Activated CD8-positive, alpha-beta T cell treated with anti-CD3 and anti-CD28 coated beads for 36 hours (primary cell): ENCODE data around the gene CD99. TPM values are rescaled to one million over a fixed set of nuclear protein-coding genes. Genes with fewer than 3 reads are reported as not detected.
A peak's percentile ranks its signal among the peaks of the same experiment; 100 is the strongest.

Experiments
- ATAC-seq: fragments of 200-7000 bp; cut with Tn5 transposase; one replicate; pipeline ENCODE4 v1.10.0; 2021; ENCODE audit warnings: mild to moderate bottlenecking, moderate library complexity
- CTCF ChIA-PET: fragments of 350-600 bp; sonication (Branson Sonifier 250); formaldehyde crosslinking; loops from one replicate; lab custom pipeline; 2021; ENCODE audit warnings: antibody characterized with exemption; lab: Charles Lee
- POLR2A ChIA-PET: fragments of 350-600 bp; sonication (Branson Sonifier 250); formaldehyde crosslinking; loops from one replicate; lab custom pipeline; 2021; ENCODE audit warnings: antibody characterized with exemption; lab: Charles Lee
- DNase-seq: peaks from one replicate; pipeline ENCODE4 v3.0.0-alpha.2; 2020
- H3K27ac Mint-ChIP-seq: one replicate; pipeline ENCODE4 v1.8.0; 2021; ENCODE audit warnings: mild to moderate bottlenecking, mixed read lengths
- H3K27me3 Mint-ChIP-seq: one replicate; pipeline ENCODE4 v1.8.0; 2021; ENCODE audit warnings: mixed read lengths
- H3K36me3 Mint-ChIP-seq: one replicate; pipeline ENCODE4 v1.8.0; 2021; ENCODE audit warnings: low read depth, mixed read lengths
- H3K4me1 Mint-ChIP-seq: one replicate; pipeline ENCODE4 v1.8.0; 2021; ENCODE audit warnings: low read depth, mixed read lengths
- H3K4me3 Mint-ChIP-seq: one replicate; pipeline ENCODE4 v1.8.0; 2021; ENCODE audit warnings: mild to moderate bottlenecking, moderate library complexity, mixed read lengths
- H3K9me3 Mint-ChIP-seq: one replicate; pipeline ENCODE4 v1.8.0; 2021; ENCODE audit warnings: mixed read lengths
- intact Hi-C: fragments of 100-400 bp; cut with micrococcal nuclease; formaldehyde crosslinking; loops from one replicate; pipeline ENCODE4 v1.10.0; 2022
- total RNA-seq, 2 experiments: library from RNA; stranded (reverse); gene quantifications; one replicate each; pipeline ENCODE4 v1.2.3, GENCODE V29; 2021
- TF ChIP-seq, protein P1 (sequence below): fragments of 200-600 bp; IDR thresholded peaks from one replicate; pipeline ENCODE4 v1.8.0; 2022; ENCODE audit warnings: antibody characterized with exemption, mild to moderate bottlenecking

Gene CD99
- total RNA-seq, 2 experiments from 2014 or later: 121 to 123 TPM

DNA sequence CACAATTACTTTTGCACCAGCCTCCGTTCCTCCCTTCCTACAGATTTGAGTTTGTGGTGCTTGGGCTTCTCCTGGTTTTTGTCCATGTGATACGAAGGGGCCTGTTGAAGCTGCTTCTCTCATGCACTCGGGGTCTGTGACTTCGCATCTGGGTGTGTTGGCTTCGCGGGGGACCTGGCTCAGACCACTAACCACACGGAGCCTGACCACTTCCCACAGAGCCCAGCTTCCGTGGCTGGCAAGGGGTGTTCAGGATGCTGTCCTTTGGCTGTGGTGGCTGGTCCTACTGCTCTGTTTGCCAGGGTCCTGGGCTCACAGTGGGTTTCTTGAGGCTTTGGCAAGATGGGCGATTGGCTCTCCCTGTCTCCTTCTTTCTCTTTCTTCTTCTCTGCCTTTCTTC is 41.0 kb downstream of the CD99 start:
- Mint-ChIP-seq H3K4me1 (peaks cover 10% of the 10 kb centered on the region), H3K9me3 (peaks cover 1% of the 10 kb centered on the region), H3K4me3 (no peak overlapping the region), H3K27ac (peak overlapping the region; percentile 28), H3K27me3 (no peaks in the 10 kb centered on the region), H3K36me3 (peaks cover 51% of the 10 kb centered on the region)
- intact Hi-C loops: no loop called here
- DNase-seq: no peak
- POLR2A ChIA-PET: no interaction called here
- CTCF ChIA-PET: no interaction called here
- ATAC-seq: no peak
- TF ChIP-seq, protein P1, sequence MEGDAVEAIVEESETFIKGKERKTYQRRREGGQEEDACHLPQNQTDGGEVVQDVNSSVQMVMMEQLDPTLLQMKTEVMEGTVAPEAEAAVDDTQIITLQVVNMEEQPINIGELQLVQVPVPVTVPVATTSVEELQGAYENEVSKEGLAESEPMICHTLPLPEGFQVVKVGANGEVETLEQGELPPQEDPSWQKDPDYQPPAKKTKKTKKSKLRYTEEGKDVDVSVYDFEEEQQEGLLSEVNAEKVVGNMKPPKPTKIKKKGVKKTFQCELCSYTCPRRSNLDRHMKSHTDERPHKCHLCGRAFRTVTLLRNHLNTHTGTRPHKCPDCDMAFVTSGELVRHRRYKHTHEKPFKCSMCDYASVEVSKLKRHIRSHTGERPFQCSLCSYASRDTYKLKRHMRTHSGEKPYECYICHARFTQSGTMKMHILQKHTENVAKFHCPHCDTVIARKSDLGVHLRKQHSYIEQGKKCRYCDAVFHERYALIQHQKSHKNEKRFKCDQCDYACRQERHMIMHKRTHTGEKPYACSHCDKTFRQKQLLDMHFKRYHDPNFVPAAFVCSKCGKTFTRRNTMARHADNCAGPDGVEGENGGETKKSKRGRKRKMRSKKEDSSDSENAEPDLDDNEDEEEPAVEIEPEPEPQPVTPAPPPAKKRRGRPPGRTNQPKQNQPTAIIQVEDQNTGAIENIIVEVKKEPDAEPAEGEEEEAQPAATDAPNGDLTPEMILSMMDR: no peak

DNA sequence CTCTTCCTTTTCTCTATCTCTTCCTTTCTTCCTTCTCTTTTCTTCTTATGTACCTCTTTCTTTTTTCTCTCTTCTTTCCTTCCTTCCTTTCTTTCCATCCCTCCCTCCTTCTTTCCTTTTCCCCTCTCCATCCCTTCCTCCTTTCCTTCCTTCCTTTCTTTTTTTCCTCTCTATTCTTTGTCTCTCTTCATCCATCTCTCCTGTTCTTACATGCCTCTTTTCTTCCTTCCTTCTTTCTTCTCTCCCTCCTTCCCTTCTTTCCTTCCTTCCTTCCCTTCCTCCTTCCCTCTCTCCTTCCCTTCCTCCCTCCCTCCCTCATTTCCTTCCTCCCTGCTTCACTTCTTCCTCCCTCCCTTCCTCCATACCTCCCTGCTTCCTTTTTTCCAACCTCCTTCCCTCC is 41.6 kb downstream of the CD99 start:
- Mint-ChIP-seq H3K36me3 (peaks cover 50% of the 10 kb centered on the region), H3K27ac (peak overlapping the region; percentile 28), H3K4me3 (no peak overlapping the region), H3K9me3 (peaks cover 1% of the 10 kb centered on the region), H3K27me3 (no peaks in the 10 kb centered on the region), H3K4me1 (peaks cover 10% of the 10 kb centered on the region)
- DNase-seq (no peak), ATAC-seq (no peak)
- intact Hi-C loops: no loop called here
- CTCF ChIA-PET: no interaction called here
- TF ChIP-seq, protein P1: no peak
- POLR2A ChIA-PET: no interaction called here

DNA sequence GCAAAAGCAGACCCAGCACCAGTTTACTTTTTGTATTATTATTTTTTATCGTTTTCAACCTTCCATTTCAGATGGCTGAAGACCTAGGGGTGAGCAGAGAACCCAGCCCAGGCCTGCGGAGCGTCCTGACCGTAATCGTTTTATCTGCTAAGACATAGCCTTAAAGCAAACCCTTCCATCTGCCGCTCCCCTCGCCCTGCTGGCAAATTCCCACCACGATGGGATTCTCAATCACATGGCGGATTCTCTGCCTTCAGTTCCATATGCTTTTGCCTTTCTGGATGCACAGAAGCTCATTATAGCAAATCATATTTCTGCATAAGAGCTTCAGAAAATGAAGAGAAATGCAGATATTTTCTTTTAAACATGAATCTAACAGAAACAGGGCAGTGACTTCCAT is 42.2 kb downstream of the CD99 start:
- Mint-ChIP-seq H3K27ac (no peak overlapping the region), H3K4me1 (peaks cover 10% of the 10 kb centered on the region), H3K9me3 (peaks cover 1% of the 10 kb centered on the region), H3K4me3 (no peak overlapping the region), H3K36me3 (peaks cover 50% of the 10 kb centered on the region), H3K27me3 (no peaks in the 10 kb centered on the region)
- DNase-seq: no peak
- ATAC-seq: no peak
- POLR2A ChIA-PET: no interaction called here
- intact Hi-C loops: no loop called here
- TF ChIP-seq, protein P1: no peak
- CTCF ChIA-PET: no interaction called here

DNA sequence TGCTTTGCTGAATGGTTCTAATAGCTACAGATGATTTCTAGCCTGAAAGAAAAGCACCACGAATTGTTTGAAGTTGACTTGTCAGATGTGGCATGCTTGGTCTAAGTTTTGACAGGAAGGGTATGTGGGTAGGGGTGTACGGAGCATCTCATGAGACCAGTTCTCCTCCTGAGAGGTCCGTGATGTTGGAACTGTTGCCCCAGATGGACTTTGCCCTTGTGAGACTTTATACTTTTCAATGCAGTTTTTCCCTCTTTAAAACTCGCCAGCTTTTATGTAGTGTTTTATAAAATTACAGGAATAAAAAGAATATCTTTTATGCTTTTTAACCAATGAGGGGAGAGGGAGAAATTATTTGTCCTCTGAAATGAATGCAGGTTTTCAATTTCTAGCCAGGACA is 44.2 kb downstream of the CD99 start:
- peaks cover 1% of the 10 kb centered on the region for H3K9me3 Mint-ChIP-seq
- ChIA-PET CTCF (no interaction called here), POLR2A (no interaction called here)
- H3K36me3 Mint-ChIP-seq: peaks cover 41% of the 10 kb centered on the region
- TF ChIP-seq, protein P1: no peak
- DNase-seq (no peak), ATAC-seq (no peak)
- H3K4me3 Mint-ChIP-seq: no peak overlapping the region
- peaks cover 10% of the 10 kb centered on the region for H3K4me1 Mint-ChIP-seq
- H3K27me3 Mint-ChIP-seq: no peaks in the 10 kb centered on the region
- H3K27ac Mint-ChIP-seq: no peak overlapping the region
- intact Hi-C loops: no loop called here

DNA sequence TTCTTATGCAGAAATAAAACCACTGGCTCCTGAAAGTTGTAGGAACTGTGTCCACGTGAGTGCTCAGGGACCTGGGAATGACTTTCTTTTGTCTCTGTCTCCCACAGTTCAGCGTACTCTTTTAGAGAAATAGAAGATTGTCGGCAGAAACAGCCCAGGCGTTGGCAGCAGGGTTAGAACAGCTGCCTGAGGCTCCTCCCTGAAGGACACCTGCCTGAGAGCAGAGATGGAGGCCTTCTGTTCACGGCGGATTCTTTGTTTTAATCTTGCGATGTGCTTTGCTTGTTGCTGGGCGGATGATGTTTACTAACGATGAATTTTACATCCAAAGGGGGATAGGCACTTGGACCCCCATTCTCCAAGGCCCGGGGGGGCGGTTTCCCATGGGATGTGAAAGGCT is 49.6 kb downstream of the CD99 start:
- H3K4me3 Mint-ChIP-seq: no peak overlapping the region
- H3K36me3 Mint-ChIP-seq: peaks cover 37% of the 10 kb centered on the region
- H3K27ac Mint-ChIP-seq: no peak overlapping the region
- no peak for ATAC-seq
- TF ChIP-seq, protein P1: no peak
- ChIA-PET POLR2A (no interaction called here), CTCF (no interaction called here)
- no peaks in the 10 kb centered on the region for H3K9me3 Mint-ChIP-seq
- intact Hi-C loops: no loop called here
- DNase-seq: no peak
- no peaks in the 10 kb centered on the region for H3K27me3 Mint-ChIP-seq
- H3K4me1 Mint-ChIP-seq: peaks cover under 1% of the 10 kb centered on the region
